GM12878 (cell line): ENCODE results near the gene SEMA3A. TPM values are rescaled to one million over a fixed set of nuclear protein-coding genes. Genes with fewer than 3 reads are reported as not detected.

Experiments
- ATAC-seq: fragments of 200-7000 bp; cut with Tn5 transposase; 3 replicates; pipeline ENCODE4 v1.9.1; 2020; ENCODE audit warnings: mild to moderate bottlenecking, moderate library complexity
- BruUV-seq: library from RNA; stranded (reverse); fragments of 400-500 nt; replicated peaks from 2 replicates; lab custom pipeline; 2021; lab: Mats Ljungman, UMichigan
- CTCF ChIA-PET: fragments of 300-600 bp; sonication (Branson Sonifier 250); formaldehyde crosslinking; extraction: SDS; loops from one replicate; lab custom pipeline; 2021; ENCODE audit warnings: inconsistent platforms; lab: Yijun Ruan, JAX
- POLR2A ChIA-PET: fragments of 350-600 bp; formaldehyde crosslinking; extraction: SDS; loops from one replicate; lab custom pipeline; 2021; ENCODE audit warnings: inconsistent platforms; lab: Charles Lee
- RAD21 ChIA-PET: fragments of 300-600 bp; sonication (Branson Sonifier 250); formaldehyde crosslinking; loops from one replicate; lab custom pipeline; 2023; ENCODE audit warnings: antibody characterized with exemption; ENCODE audit not compliant: unreplicated experiment; lab: Charles Lee
- SMC1A ChIA-PET: fragments of 300-600 bp; sonication (Branson Sonifier 250); formaldehyde crosslinking; loops from one replicate; lab custom pipeline; 2023; ENCODE audit not compliant: unreplicated experiment, uncharacterized antibody; lab: Charles Lee
- DNase-seq: peaks from one replicate; pipeline ENCODE4 v3.0.0-alpha.2; 2011; ENCODE audit warnings: low read depth, low spot score
- FAIRE-seq: peaks from 3 replicates; lab custom pipeline; 2011; peaks lifted over from hg19 to GRCh38; lab: Jason Lieb, UNC
- H2AFZ ChIP-seq: 2 replicates; pipeline ENCODE4 v1.6.0; 2011; ENCODE audit warnings: low read depth, low read length, control low read depth; ENCODE audit not compliant: control insufficient read depth
- H3K27ac ChIP-seq: 2 replicates; pipeline ENCODE4 v1.5.1; 2011; ENCODE audit warnings: control low read depth; ENCODE audit not compliant: control insufficient read depth, insufficient read depth
- H3K27me3 ChIP-seq, 2 experiments: replicated peaks in 1 of 2; 2 replicates each; pipeline versions ENCODE4 v1.6.0 to v1.6.1; 2011; ENCODE audit warnings: low read length in 1 of 2; ENCODE audit not compliant: control insufficient read depth in 2 of 2, insufficient read depth in 2 of 2
- H3K36me3 ChIP-seq, 2 experiments: 2 replicates each; pipeline ENCODE4 v1.5.1; 2011; ENCODE audit warnings: low read length in 1 of 2; ENCODE audit not compliant: control insufficient read depth in 2 of 2, insufficient read depth in 2 of 2
- H3K4me1 ChIP-seq: 2 replicates; pipeline ENCODE4 v1.6.1; 2011; ENCODE audit warnings: mild to moderate bottlenecking, low read length, moderate library complexity, mixed read lengths; ENCODE audit not compliant: control insufficient read depth, insufficient read depth
- H3K4me2 ChIP-seq: 2 replicates; pipeline ENCODE4 v1.6.0; 2011; ENCODE audit warnings: control low read depth; ENCODE audit not compliant: control insufficient read depth, insufficient read depth
- H3K4me3 ChIP-seq: fragments of 200-600 bp; sonication (generic); 2 replicates; pipeline ENCODE4 v1.5.1; 2016
- H3K79me2 ChIP-seq: 2 replicates; pipeline ENCODE4 v1.6.0; 2011; ENCODE audit warnings: low read length; ENCODE audit not compliant: control insufficient read depth, insufficient read depth
- H3K9ac ChIP-seq: 2 replicates; pipeline ENCODE4 v1.8.0; 2011; ENCODE audit warnings: low read length, control low read depth, mixed read lengths; ENCODE audit not compliant: control insufficient read depth, insufficient read depth
- H3K9me3 ChIP-seq: replicated peaks from 3 replicates; pipeline ENCODE4 v1.5.1; 2011; ENCODE audit warnings: mild to moderate bottlenecking, low read length; ENCODE audit not compliant: control insufficient read depth, insufficient read depth
- H4K20me1 ChIP-seq: 2 replicates; pipeline ENCODE4 v1.6.0; 2011; ENCODE audit not compliant: control insufficient read depth, insufficient read depth
- BCL3 ChIP-seq: IDR thresholded peaks from 2 replicates; pipeline ENCODE4 v1.6.1; 2011; ENCODE audit warnings: borderline replicate concordance, low read depth, mild to moderate bottlenecking, moderate library complexity, low read length; ENCODE audit not compliant: insufficient read depth, poor library complexity, severe bottlenecking
- ZBTB40 ChIP-seq: fragments of 450-650 bp; IDR thresholded peaks from 2 replicates; pipeline ENCODE4 v1.6.1; 2016; ENCODE audit warnings: mild to moderate bottlenecking, moderate library complexity, borderline replicate concordance
- WGBS: methylation state at CpG from one replicate; pipeline ENCODE4 v1.1.6; 2016; ENCODE audit warnings: low lambda C conversion rate; ENCODE audit not compliant: insufficient replicate concordance, insufficient coverage; ENCODE audit errors: missing lambda C conversion rate; 5-methylcytosine and 5-hydroxymethylcytosine counted together
- in situ Hi-C: fragments of 300-500 bp; cut with MboI; formaldehyde crosslinking; loops from 9 replicates; pipeline ENCODE4 v1.14.3; 2018; ENCODE audit warnings: mixed read lengths
- intact Hi-C: fragments of 100-400 bp; cut with micrococcal nuclease; formaldehyde crosslinking; loops from one replicate; pipeline ENCODE4 v1.14.2; 2022; ENCODE audit not compliant: unreplicated experiment
- polyA plus RNA-seq, 11 experiments: library from polyadenylated mRNA; depleted of rRNA in 4 of 11; unstranded in 6 of 11; stranded (reverse) in 5 of 11; fragments of >200 nt; fragmentation: Nextera tagmentation in 4 of 11; fragmentation: Illumina TruSeq in 1 of 11; extraction: Ambion mirVana in 4 of 11; extraction: Trizol in 1 of 11; gene quantifications; 1 replicate in 1 of 11; 2 replicates in 10 of 11; pipeline versions ENCODE4 v1.2.1 to v1.2.3, GENCODE V29; 2011 to 2016; ENCODE audit warnings: inconsistent platforms in 2 of 11, missing spikeins in 2 of 11, low read depth in 1 of 11
- total RNA-seq, 4 experiments: library from RNA; depleted of rRNA in 3 of 4; stranded (reverse); fragments of >200 nt in 3 of 4; fragmentation: Illumina TruSeq in 1 of 4; extraction: Trizol in 1 of 4; gene quantifications; 2 replicates each; pipeline versions ENCODE4 v1.2.1 to v1.2.3, GENCODE V29; 2013 to 2021

Gene SEMA3A
- total and polyA plus RNA-seq, 10 of the 15 experiments (the other 5 are each of a cell fraction or from before 2014, with no cell fraction given) = 0.01 to 3.3 (median 0.24) TPM

- Histone ChIP-seq H3K9ac (no peak overlapping the region), H3K4me3 (no peak overlapping the region), H3K27ac (no peak overlapping the region), H3K27me3 (no peaks in the 10 kb centered on the region), H3K79me2 (no peaks in the 10 kb centered on the region), H3K36me3 (no peaks in the 10 kb centered on the region), H2AFZ (no peak overlapping the region), H3K9me3 (no peaks in the 10 kb centered on the region), H4K20me1 (no peaks in the 10 kb centered on the region), H3K4me1 (no peaks in the 10 kb centered on the region), H3K4me2 (no peak overlapping the region)
- DNase-seq (no peak), ATAC-seq (no peak), FAIRE-seq (no peak)
- 0% methylated on average over 1 of the region's 1 CpG for WGBS
- ChIA-PET SMC1A (interaction anchor here (0.6 kb wide), 2 partner anchors 15 to 165 kb away, joined by 3 to 4 read pairs; no protein-coding TSS in a partner anchor), POLR2A (interaction anchor here (0.7 kb wide), 2 partner anchors 49 to 668 kb away, joined by 3 to 4 read pairs; no protein-coding TSS in a partner anchor), CTCF (no interaction called here), RAD21 (interaction anchor here (1.0 kb wide), 1 partner anchor 202 kb away, joined by 3 read pairs; no protein-coding TSS in a partner anchor)
- in situ Hi-C loops = no loop called here
- TF ChIP-seq ZBTB40 (peak; percentile 61; the same call in 1 of the 2 replicates), BCL3 (no peak)
- intact Hi-C loops = no loop called here
- no TSS peak for BruUV-seq
These were observed 60.4 kb downstream of the SEMA3A start for GRCh38 chr7:84134169-84134568.
